Measurements from ENCODE around the gene SLC47A2.
"Not testable (repeated sequence)": the region's sequence is repeated elsewhere in the genome, so short reads cannot be mapped to it uniquely, and the experiment has no call there.

SLC47A2 gene

GRCh38 chr17:19686400-19687090, 29.8 kb downstream of the SLC47A2 start:
- H3K4me3 Mint-ChIP-seq = no peak overlapping the region
- no peaks in the 10 kb centered on the region for H3K27me3 Mint-ChIP-seq (ENCODE audit: low read depth)
- no peaks in the 10 kb centered on the region for H3K36me3 Mint-ChIP-seq (ENCODE audit: low read depth)
- H3K4me1 Mint-ChIP-seq (ENCODE audit: low read depth) = no peaks in the 10 kb centered on the region
- H3K9me3 Mint-ChIP-seq = no peaks in the 10 kb centered on the region
- no peak overlapping the region for H3K27ac Mint-ChIP-seq

- H3K27me3 Mint-ChIP-seq (ENCODE audit: low read depth); H3K4me1 Mint-ChIP-seq (ENCODE audit: low read depth); H3K36me3 Mint-ChIP-seq (ENCODE audit: low read depth); H3K27ac Mint-ChIP-seq; H3K4me3 Mint-ChIP-seq; H3K9me3 Mint-ChIP-seq: not testable (repeated sequence)
Measured at GRCh38 chr17:19684909-19685580, 31.3 kb downstream of the SLC47A2 start.

- H3K27ac Mint-ChIP-seq = no peak overlapping the region
Measured at GRCh38 chr17:19683117-19683516, 33.3 kb downstream of the SLC47A2 start.

GRCh38 chr17:19678581-19679453, 37.6 kb downstream of the SLC47A2 start:
- H3K36me3 Mint-ChIP-seq (ENCODE audit: low read depth) = peaks cover 1% of the 10 kb centered on the region
- H3K27me3 Mint-ChIP-seq (ENCODE audit: low read depth) = no peaks in the 10 kb centered on the region
- H3K27ac Mint-ChIP-seq = no peak overlapping the region
- no peaks in the 10 kb centered on the region for H3K4me1 Mint-ChIP-seq (ENCODE audit: low read depth)
- no peaks in the 10 kb centered on the region for H3K9me3 Mint-ChIP-seq
- H3K4me3 Mint-ChIP-seq = no peak overlapping the region

More at GRCh38 chr17:19683117-19683516, 33.3 kb downstream of the SLC47A2 start:
- Mint-ChIP-seq H3K4me3 (no peak overlapping the region), H3K36me3 (ENCODE audit: low read depth) (peaks cover 1% of the 10 kb centered on the region), H3K9me3 (no peaks in the 10 kb centered on the region), H3K27me3 (ENCODE audit: low read depth) (no peaks in the 10 kb centered on the region), H3K4me1 (ENCODE audit: low read depth) (no peaks in the 10 kb centered on the region)

- no peaks in the 10 kb centered on the region for H3K9me3 Mint-ChIP-seq
- H3K36me3 Mint-ChIP-seq (ENCODE audit: low read depth) = peaks cover 1% of the 10 kb centered on the region
- H3K4me1 Mint-ChIP-seq (ENCODE audit: low read depth) = no peaks in the 10 kb centered on the region
- H3K27me3 Mint-ChIP-seq (ENCODE audit: low read depth) = no peaks in the 10 kb centered on the region
- H3K4me3 Mint-ChIP-seq = no peak overlapping the region
- no peak overlapping the region for H3K27ac Mint-ChIP-seq
Measured at GRCh38 chr17:19677736-19678379, 38.5 kb downstream of the SLC47A2 start.

- Mint-ChIP-seq H3K4me1 (ENCODE audit: low read depth) (no peaks in the 10 kb centered on the region), H3K27me3 (ENCODE audit: low read depth) (no peaks in the 10 kb centered on the region), H3K4me3 (no peak overlapping the region), H3K9me3 (no peaks in the 10 kb centered on the region), H3K36me3 (ENCODE audit: low read depth) (peaks cover 1% of the 10 kb centered on the region), H3K27ac (no peak overlapping the region)
Measured at GRCh38 chr17:19676896-19677295, 39.5 kb downstream of the SLC47A2 start.

- Mint-ChIP-seq H3K4me3 (no peak overlapping the region), H3K9me3 (no peaks in the 10 kb centered on the region), H3K27ac (no peak overlapping the region), H3K27me3 (ENCODE audit: low read depth) (no peaks in the 10 kb centered on the region), H3K36me3 (ENCODE audit: low read depth) (peaks cover 3% of the 10 kb centered on the region), H3K4me1 (ENCODE audit: low read depth) (no peaks in the 10 kb centered on the region)
Measured at GRCh38 chr17:19673623-19674022, 42.8 kb downstream of the SLC47A2 start.

GRCh38 chr17:19672009-19672750, 44.2 kb downstream of the SLC47A2 start:
- Mint-ChIP-seq H3K9me3 (no peaks in the 10 kb centered on the region), H3K36me3 (ENCODE audit: low read depth) (peaks cover 3% of the 10 kb centered on the region), H3K4me3 (no peak overlapping the region), H3K27ac (no peak overlapping the region), H3K4me1 (ENCODE audit: low read depth) (no peaks in the 10 kb centered on the region), H3K27me3 (ENCODE audit: low read depth) (no peaks in the 10 kb centered on the region)

GRCh38 chr17:19671433-19671832, 45.0 kb downstream of the SLC47A2 start:
- Mint-ChIP-seq H3K9me3 (no peaks in the 10 kb centered on the region), H3K4me1 (ENCODE audit: low read depth) (no peaks in the 10 kb centered on the region), H3K27me3 (ENCODE audit: low read depth) (no peaks in the 10 kb centered on the region), H3K4me3 (no peak overlapping the region), H3K27ac (no peak overlapping the region), H3K36me3 (ENCODE audit: low read depth) (peaks cover 3% of the 10 kb centered on the region)

GRCh38 chr17:19670908-19671307, 45.5 kb downstream of the SLC47A2 start:
- no peaks in the 10 kb centered on the region for H3K27me3 Mint-ChIP-seq (ENCODE audit: low read depth)
- H3K4me3 Mint-ChIP-seq = no peak overlapping the region
- H3K27ac Mint-ChIP-seq = no peak overlapping the region
- peaks cover 3% of the 10 kb centered on the region for H3K36me3 Mint-ChIP-seq (ENCODE audit: low read depth)
- H3K9me3 Mint-ChIP-seq = no peaks in the 10 kb centered on the region
- no peaks in the 10 kb centered on the region for H3K4me1 Mint-ChIP-seq (ENCODE audit: low read depth)

GRCh38 chr17:19669680-19670079, 46.7 kb downstream of the SLC47A2 start:
- not testable (repeated sequence) for H3K9me3 Mint-ChIP-seq; H3K4me1 Mint-ChIP-seq (ENCODE audit: low read depth); H3K27ac Mint-ChIP-seq; H3K36me3 Mint-ChIP-seq (ENCODE audit: low read depth); H3K4me3 Mint-ChIP-seq; H3K27me3 Mint-ChIP-seq (ENCODE audit: low read depth)

GRCh38 chr17:19664821-19665181, 51.6 kb downstream of the SLC47A2 start:
- Mint-ChIP-seq H3K9me3 (no peaks in the 10 kb centered on the region), H3K27ac (no peak overlapping the region), H3K27me3 (ENCODE audit: low read depth) (no peaks in the 10 kb centered on the region), H3K4me3 (no peak overlapping the region), H3K4me1 (ENCODE audit: low read depth) (no peaks in the 10 kb centered on the region), H3K36me3 (ENCODE audit: low read depth) (peaks cover 4% of the 10 kb centered on the region)

GRCh38 chr17:19664136-19664820, 52.1 kb downstream of the SLC47A2 start:
- Mint-ChIP-seq H3K4me1 (ENCODE audit: low read depth) (no peaks in the 10 kb centered on the region), H3K36me3 (ENCODE audit: low read depth) (peaks cover 4% of the 10 kb centered on the region), H3K9me3 (no peaks in the 10 kb centered on the region), H3K27me3 (ENCODE audit: low read depth) (no peaks in the 10 kb centered on the region), H3K4me3 (no peak overlapping the region), H3K27ac (no peak overlapping the region)
